ENCODE measurements around the gene ZNF200. TPM values are rescaled to one million over a fixed set of nuclear protein-coding genes. Genes with fewer than 3 reads are reported as not detected.
A peak's percentile ranks its signal among the peaks of the same experiment; 100 is the strongest.

Gene ZNF200
- total and polyA plus RNA-seq, 2 of the 13 experiments (the other 11 are each of a cell fraction or from before 2014, with no cell fraction given), result 3.5 to 16.5 TPM

DNA sequence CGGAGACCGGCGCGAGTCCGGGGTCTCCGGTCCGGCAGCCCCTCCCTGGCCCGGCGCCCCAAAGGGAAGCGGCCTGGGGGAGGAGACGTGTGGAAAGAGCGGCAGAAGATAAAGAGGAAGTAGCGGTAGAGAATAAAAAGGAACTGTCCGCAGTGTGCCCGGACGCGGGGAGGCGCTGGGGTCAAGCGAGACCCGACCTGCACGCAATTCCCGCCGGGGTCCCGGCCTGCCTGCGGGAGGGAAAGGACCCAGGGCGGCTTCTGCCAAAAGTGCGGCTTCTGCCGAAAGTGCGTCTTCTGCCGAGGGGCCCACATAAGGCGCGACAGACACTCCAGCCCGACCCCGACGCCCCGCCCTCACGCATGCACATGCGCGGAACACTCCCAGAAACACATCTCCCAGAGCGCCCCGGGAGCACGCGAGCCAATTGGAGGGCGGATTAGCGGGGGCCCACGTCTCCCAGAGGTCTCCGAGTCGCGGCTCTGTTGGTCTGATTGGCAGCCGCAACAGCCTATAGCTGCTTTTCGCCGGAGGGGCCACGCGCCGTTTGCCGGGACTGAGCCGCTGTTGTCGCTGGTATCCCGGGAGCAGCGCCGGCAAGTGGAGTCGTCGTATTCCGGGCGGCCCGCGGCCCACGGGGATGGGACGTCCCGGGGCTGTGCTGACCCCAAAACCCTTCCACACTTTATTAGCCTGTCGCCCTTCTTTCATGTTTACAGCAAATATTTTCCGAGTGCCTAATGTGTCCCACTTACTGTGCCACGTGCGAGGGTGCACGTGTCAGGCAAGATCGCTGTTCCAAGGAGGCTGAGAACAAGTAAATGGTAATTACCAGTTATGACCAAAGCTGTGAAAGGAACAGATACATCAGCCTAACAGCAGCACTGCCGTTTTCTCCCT, 29.4 kb upstream of the ZNF200 start (continued):
- TF ChIP-seq, protein P1, sequence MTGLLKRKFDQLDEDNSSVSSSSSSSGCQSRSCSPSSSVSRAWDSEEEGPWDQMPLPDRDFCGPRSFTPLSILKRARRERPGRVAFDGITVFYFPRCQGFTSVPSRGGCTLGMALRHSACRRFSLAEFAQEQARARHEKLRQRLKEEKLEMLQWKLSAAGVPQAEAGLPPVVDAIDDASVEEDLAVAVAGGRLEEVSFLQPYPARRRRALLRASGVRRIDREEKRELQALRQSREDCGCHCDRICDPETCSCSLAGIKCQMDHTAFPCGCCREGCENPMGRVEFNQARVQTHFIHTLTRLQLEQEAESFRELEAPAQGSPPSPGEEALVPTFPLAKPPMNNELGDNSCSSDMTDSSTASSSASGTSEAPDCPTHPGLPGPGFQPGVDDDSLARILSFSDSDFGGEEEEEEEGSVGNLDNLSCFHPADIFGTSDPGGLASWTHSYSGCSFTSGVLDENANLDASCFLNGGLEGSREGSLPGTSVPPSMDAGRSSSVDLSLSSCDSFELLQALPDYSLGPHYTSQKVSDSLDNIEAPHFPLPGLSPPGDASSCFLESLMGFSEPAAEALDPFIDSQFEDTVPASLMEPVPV (CRISPR knock-in tag; IDR thresholded peaks at IDR 0.05), result peak; percentile 56; the same call in 1 of the 2 replicates
- no peak for TF ChIP-seq ZNF724P (CRISPR knock-in tag; IDR thresholded peaks at IDR 0.05; ENCODE audit: borderline replicate concordance)
- TF ChIP-seq, protein P2, sequence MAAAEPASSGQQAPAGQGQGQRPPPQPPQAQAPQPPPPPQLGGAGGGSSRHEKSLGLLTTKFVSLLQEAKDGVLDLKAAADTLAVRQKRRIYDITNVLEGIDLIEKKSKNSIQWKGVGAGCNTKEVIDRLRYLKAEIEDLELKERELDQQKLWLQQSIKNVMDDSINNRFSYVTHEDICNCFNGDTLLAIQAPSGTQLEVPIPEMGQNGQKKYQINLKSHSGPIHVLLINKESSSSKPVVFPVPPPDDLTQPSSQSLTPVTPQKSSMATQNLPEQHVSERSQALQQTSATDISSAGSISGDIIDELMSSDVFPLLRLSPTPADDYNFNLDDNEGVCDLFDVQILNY (CRISPR knock-in tag; conservative IDR thresholded peaks at IDR 0.05), result no peak; the same call in 1 of the 2 replicates
- TF ChIP-seq, protein P3, sequence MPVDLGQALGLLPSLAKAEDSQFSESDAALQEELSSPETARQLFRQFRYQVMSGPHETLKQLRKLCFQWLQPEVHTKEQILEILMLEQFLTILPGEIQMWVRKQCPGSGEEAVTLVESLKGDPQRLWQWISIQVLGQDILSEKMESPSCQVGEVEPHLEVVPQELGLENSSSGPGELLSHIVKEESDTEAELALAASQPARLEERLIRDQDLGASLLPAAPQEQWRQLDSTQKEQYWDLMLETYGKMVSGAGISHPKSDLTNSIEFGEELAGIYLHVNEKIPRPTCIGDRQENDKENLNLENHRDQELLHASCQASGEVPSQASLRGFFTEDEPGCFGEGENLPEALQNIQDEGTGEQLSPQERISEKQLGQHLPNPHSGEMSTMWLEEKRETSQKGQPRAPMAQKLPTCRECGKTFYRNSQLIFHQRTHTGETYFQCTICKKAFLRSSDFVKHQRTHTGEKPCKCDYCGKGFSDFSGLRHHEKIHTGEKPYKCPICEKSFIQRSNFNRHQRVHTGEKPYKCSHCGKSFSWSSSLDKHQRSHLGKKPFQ (CRISPR knock-in tag; IDR thresholded peaks at IDR 0.05; ENCODE audit: insufficient replicate concordance), result peak; percentile 2
- no peak for TF ChIP-seq PAWR (CRISPR knock-in tag; IDR thresholded peaks at IDR 0.05; ENCODE audit: borderline replicate concordance)
- no peak for TF ChIP-seq TBX3 (IDR thresholded peaks at IDR 0.05; ENCODE audit: borderline replicate concordance)
- TF ChIP-seq, protein P4, sequence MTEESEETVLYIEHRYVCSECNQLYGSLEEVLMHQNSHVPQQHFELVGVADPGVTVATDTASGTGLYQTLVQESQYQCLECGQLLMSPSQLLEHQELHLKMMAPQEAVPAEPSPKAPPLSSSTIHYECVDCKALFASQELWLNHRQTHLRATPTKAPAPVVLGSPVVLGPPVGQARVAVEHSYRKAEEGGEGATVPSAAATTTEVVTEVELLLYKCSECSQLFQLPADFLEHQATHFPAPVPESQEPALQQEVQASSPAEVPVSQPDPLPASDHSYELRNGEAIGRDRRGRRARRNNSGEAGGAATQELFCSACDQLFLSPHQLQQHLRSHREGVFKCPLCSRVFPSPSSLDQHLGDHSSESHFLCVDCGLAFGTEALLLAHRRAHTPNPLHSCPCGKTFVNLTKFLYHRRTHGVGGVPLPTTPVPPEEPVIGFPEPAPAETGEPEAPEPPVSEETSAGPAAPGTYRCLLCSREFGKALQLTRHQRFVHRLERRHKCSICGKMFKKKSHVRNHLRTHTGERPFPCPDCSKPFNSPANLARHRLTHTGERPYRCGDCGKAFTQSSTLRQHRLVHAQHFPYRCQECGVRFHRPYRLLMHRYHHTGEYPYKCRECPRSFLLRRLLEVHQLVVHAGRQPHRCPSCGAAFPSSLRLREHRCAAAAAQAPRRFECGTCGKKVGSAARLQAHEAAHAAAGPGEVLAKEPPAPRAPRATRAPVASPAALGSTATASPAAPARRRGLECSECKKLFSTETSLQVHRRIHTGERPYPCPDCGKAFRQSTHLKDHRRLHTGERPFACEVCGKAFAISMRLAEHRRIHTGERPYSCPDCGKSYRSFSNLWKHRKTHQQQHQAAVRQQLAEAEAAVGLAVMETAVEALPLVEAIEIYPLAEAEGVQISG (CRISPR knock-in tag; IDR thresholded peaks at IDR 0.05), result peak; percentile 65
- TF ChIP-seq CREM (IDR thresholded peaks at IDR 0.05), result peak; percentile 82
- TF ChIP-seq CREM (CRISPR knock-in tag; IDR thresholded peaks at IDR 0.05), result no peak
- no peak; the same call in 1 of the 2 replicates for TF ChIP-seq ZNF451 (CRISPR knock-in tag; IDR thresholded peaks at IDR 0.05)
- TF ChIP-seq MAF1 (CRISPR knock-in tag; IDR thresholded peaks at IDR 0.05; ENCODE audit: borderline replicate concordance), result no peak
- TF ChIP-seq ETV6 (CRISPR knock-in tag; conservative IDR thresholded peaks at IDR 0.05), result peak; percentile 33; the same call in 1 of the 2 replicates
- TF ChIP-seq ATF1 (CRISPR knock-in tag; IDR thresholded peaks at IDR 0.05), result peak; percentile 77
- no peak for TF ChIP-seq TCF7L2 (IDR thresholded peaks at IDR 0.05; ENCODE audit: low read depth, low read length)
- no peak for TF ChIP-seq SOX6 (IDR thresholded peaks at IDR 0.05)
- TF ChIP-seq SOX6 (CRISPR knock-in tag; IDR thresholded peaks at IDR 0.05), result no peak
- no peak for TF ChIP-seq ATAD3A (CRISPR knock-in tag; IDR thresholded peaks at IDR 0.05)
- TF ChIP-seq, protein P5, sequence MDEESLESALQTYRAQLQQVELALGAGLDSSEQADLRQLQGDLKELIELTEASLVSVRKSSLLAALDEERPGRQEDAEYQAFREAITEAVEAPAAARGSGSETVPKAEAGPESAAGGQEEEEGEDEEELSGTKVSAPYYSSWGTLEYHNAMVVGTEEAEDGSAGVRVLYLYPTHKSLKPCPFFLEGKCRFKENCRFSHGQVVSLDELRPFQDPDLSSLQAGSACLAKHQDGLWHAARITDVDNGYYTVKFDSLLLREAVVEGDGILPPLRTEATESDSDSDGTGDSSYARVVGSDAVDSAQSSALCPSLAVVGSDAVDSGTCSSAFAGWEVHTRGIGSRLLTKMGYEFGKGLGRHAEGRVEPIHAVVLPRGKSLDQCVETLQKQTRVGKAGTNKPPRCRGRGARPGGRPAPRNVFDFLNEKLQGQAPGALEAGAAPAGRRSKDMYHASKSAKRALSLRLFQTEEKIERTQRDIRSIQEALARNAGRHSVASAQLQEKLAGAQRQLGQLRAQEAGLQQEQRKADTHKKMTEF (CRISPR knock-in tag; IDR thresholded peaks at IDR 0.05), result peak; percentile 34
- TF ChIP-seq RXRA (CRISPR knock-in tag; IDR thresholded peaks at IDR 0.05), result no peak
- TF ChIP-seq ZNF616 (CRISPR knock-in tag; IDR thresholded peaks at IDR 0.05; ENCODE audit: low read depth), result no peak
- no peak; the same call in 1 of the 2 replicates for TF ChIP-seq EEA1 (CRISPR knock-in tag; IDR thresholded peaks at IDR 0.05; ENCODE audit: borderline replicate concordance)
- TF ChIP-seq ZIK1 (CRISPR knock-in tag; IDR thresholded peaks at IDR 0.05; ENCODE audit: borderline replicate concordance, low read depth), result peak; percentile 92

Data from HepG2 (cell line).